Islet of Langerhans (tissue), 1 donor: ENCODE measurements around the gene COL4A4.
A peak's percentile ranks its signal among the peaks of the same experiment; 100 is the strongest.

Experiments
- FAIRE-seq: peaks from one replicate; lab custom pipeline; 2011; peaks lifted over from hg19 to GRCh38; lab: Jason Lieb, UNC

The COL4A4 gene

GRCh38 chr2:227029426-227030105, 134.4 kb downstream of the COL4A4 start:
- no peak for FAIRE-seq

DNA sequence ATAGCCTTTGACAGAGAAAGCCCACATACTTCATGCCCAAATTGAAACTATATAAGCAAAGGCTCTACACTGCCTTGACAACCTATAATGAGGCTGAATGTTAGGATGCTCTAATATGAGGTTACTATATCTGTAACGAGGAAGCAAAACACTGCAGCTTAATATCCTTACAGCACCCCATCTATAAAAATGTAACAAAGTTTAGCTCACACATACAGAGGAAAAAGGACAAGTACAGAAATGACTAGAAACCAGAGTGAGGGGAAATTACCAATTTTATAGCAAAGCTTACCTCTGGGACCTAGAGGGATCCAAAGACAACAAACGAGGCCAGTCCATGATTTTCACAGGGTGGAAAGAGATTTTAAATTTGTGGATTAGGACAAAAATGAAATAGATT, 138.5 kb downstream of the COL4A4 start:
- no peak for FAIRE-seq

DNA sequence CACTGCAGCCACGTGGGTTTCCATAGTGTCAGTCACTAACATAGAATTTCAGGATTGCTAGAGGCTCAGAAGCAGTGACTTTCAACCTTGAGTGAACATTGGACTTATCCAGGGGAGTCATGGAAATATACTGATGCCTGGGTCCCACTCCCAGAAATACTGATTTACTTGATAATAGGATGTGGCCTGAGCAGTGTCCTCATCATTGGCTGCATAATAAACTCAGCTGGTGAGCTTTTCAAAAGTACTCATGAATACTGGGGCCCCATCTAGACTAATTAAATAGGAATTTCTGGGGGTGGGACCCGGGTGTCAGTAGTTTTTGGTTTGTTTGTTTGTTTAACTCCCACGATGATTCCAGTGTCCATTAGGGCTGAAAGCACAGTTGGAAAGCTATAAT, 141.4 kb downstream of the COL4A4 start:
- FAIRE-seq: no peak

DNA sequence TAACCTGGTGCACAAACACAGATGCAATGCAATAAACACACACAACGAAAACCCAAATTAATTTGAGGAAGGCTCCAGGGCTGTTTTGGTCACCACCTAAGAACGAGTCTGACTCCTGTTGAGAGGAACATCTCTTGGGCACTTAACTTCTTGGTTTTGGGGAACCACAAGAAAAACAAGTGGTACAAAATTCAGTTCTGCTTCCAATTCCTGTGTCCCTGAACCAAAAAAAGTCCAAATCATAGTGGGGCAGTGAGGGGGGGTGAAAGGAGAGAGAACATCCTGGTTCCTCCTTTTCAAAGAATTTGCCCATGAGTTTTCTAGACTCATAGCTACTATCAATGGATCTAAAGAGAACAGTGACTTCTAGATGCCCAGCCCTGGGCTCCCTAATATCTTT, 143.6 kb downstream of the COL4A4 start:
- no peak for FAIRE-seq

DNA sequence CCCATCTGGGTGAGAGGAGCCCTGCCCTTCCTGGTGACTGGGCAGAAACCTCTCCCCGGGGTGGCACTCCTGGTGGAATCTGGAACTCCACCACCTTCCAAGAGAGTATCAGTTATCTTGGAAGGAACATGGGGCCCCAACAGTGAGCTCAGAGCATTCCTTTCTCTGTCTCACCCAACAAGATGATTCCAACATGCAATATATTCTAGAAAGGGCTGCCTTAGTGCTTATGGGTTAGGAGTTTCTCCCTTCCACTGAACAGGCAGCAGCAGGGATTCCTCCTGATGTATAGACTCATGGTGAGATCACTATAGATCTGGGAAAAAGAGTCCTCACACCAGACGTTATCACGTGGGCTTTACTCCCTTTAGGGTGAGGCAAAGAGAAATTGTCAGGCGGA, 147.1 kb downstream of the COL4A4 start:
- no peak for FAIRE-seq

GRCh38 chr2:227013881-227014280, 150.1 kb downstream of the COL4A4 start:
- FAIRE-seq: no peak

DNA sequence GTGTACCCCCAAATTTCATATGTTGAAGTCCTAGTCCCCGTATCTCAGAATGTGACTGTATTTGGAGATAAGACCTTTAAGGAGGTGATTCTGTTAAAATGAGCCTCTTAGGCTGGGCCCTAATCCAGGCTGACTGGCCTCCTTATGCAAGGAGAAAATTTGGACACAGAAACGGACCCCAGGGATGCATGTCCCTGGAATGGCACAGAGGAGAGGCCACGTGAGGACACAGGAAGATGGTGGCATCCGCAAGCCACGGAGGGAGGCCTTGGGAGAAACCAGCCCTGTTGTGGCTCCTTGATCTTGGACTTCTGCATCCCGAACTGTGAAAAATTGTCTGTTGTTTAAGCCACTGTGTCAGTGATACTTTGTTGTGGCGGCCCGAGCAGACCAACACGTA, 150.7 kb downstream of the COL4A4 start:
- FAIRE-seq: no peak

DNA sequence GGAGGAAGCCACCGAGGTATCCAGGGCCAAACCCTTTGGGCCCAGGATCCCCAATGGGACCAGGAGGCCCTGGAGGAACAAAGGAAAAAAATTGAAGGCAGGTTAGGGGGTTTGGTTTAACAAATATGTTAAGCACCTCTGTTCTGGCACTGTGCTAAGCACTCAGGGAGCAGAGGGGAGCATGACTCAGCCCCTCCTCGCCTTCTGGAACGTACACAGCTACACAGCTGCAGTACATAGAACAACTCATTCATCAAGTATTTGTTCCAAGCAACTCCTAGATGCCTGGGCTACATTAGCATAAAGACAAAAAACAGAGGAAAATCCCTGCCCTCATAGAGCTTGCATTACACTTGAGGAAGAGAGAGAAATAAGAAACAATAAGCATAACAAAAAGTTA, 153.6 kb downstream of the COL4A4 start:
- FAIRE-seq: no peak

GRCh38 chr2:227007940-227008339, 156.1 kb downstream of the COL4A4 start:
- FAIRE-seq: no peak

DNA sequence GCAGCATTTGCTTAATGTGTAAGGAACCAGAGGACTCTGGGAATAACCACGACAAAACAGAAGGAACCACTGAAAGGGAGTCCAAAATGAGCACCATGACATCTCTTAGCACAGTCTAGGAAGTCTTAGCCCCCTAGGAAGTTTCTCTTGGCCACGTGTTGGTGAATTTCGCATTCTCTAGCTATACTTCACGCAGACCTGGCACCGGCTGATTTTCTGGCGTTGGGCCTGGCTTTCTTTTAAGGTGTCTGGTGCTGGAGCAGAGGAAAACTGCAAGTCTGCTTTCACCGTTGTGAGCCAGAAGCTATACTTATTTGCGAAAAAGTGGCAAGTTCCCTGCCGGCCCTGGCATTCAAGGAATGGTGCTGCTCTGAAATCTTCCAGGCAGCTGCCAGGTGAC, 156.9 kb downstream of the COL4A4 start:
- FAIRE-seq: no peak

DNA sequence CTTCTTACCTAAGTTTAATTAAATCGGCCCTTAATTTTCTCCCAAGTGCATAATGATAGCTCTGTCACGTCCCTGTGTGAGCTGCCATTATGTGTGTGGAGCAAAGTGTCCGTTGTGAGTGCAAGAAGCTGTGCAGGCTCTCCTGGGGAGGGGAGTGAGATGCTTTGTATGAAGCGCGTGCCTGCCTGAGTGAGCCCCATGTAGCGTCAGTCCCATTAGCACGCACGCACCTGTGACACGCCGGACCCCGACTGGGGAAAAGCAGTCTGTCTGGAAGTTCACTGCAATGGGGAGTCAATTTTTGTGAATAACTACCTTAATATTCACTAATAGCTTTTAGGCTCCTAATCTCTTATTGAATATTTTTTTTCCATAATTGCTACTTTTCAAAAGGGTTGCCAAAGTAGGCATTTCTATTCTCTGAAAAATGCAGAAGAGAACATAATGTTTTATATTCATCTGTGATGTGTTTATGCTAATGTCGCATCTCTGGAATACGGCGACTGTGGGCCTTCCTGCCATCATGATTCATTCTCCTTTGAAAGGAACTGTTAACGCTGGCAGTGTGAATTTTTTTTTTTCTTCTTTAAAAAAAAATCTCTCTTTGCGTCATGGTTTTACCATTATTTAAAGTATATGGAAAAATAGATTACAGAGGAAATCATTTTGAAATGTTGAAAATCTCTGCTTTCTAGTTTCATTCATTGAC, 157.7 kb downstream of the COL4A4 start:
- no peak for FAIRE-seq

DNA sequence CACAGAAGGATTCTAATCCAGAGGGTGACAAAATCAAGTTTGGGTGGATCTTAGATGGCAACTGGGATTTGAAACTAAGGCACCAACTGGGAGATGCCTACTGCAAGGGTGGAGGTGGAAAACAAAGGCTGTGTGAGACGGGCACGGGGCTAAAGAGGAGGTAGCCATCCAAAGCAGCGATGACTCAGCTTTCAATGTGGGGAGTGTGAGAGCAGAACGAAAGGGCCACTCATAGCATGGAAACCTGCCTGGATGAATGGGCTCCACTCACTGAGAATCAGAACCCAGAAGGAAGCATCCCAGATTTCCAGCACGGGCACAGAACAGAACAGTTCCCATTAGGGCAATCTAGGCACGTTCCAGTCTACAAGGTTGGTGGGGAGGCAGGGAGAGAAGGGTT, 159.5 kb downstream of the COL4A4 start:
- FAIRE-seq: no peak

- FAIRE-seq: no peak
These were observed 163.9 kb downstream of the COL4A4 start for GRCh38 chr2:227000123-227000522.

GRCh38 chr2:226999661-227000060, 164.3 kb downstream of the COL4A4 start:
- no peak for FAIRE-seq

DNA sequence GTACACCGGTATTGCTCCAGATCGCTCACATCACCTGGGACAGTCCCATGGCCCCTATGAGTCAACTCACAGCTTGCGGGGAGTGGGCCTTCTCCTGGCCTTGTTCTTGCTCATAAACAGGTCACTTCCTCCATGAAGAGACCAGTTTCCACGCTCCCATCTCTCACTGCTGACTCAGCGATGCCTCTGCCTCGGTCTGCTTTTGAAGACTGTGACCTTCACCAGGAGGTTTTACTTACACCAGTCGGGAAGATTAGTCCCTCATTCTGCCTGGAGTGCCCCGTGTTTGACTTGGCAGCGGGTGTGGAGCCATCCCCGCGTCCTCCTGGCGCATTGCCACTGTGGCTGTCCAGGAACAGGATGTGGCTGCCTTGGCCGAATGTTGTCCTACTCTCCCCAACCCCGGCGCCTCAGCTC, 168.4 kb downstream of the COL4A4 start:
- no peak for FAIRE-seq

GRCh38 chr2:226994775-226995174, 169.2 kb downstream of the COL4A4 start:
- no peak for FAIRE-seq

- no peak for FAIRE-seq
These were observed 170.8 kb downstream of the COL4A4 start for GRCh38 chr2:226993171-226993570.

DNA sequence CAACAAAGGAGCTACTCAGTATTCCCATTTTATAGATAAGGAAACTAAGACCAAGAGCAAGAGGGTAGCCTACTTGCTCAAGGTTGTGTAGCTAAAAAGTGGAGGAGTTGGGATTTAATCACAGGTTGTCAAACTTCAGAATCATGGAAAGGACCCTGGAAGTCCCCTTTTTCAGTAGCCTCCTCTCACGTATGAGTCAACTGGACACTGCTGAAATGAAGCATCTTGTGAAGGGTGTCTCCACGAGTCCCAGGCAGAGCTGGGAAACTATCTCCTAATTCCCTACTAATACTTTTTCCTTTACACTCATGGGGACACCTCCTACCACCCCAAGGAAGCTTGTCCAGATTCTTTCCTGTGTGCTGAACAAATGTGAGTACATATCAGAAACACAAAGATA, 172.3 kb downstream of the COL4A4 start:
- no peak for FAIRE-seq

- no peak for FAIRE-seq
These were observed 178.4 kb downstream of the COL4A4 start for GRCh38 chr2:226985583-226985946.

DNA sequence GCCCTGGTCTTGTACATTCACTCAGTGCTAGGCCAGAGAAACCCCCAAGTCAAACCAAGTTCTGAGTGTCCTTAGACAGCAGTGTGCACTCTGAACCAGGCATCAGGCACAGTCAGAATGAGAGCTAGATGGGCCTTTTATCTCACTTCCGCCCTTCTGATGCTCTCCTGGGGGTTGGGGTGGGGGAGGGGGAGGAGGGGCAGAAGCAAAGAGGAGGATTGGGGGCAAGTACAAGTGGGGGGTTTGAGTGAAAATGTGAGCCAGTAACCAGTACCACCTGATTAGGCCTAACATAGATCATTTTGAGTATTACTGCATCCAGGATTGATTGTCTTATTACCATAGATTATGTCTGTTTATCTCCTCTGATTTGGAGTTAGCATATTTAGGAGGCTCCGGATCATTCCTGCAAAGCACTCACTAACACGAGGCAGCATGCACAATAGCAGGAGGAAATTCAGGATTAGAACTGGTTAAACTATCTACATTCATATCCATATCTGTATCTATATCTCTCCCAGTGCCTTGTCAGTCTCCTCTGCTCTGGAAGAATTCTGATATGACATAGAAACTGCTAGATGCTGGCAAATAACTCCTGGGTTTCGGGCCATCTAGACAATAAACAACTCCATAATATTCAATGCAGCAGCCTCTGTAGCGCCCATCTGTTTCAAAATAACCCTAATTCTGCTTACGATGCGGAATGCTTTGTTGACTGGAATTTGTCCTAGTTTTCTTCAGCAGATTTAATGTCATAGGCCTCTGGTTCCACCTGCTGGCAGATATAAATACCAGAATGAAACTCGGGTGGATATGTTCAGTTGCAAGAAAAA, 179.0 kb downstream of the COL4A4 start:
- FAIRE-seq: peak; percentile 99

- no peak for FAIRE-seq
These were observed 179.9 kb downstream of the COL4A4 start for GRCh38 chr2:226983895-226984749.

- FAIRE-seq: no peak
These were observed 182.1 kb downstream of the COL4A4 start for GRCh38 chr2:226981791-226982326.
